ENCODE measurements around the gene SRRM4. TPM values are rescaled to one million over a fixed set of nuclear protein-coding genes. Genes with fewer than 3 reads are reported as not detected.

SRRM4 gene
- total RNA-seq, 1 donor from 2014 or later, result not detected

GRCh38 chr12:119079530-119079929 lies 98.2 kb downstream of the SRRM4 start:
- no peaks in the 10 kb centered on the region for H3K9me3 Mint-ChIP-seq (ENCODE audit: low read depth)
- H3K27ac Mint-ChIP-seq (ENCODE audit: unreplicated experiment), result no peak overlapping the region
- H3K27me3 Mint-ChIP-seq (ENCODE audit: low read depth), result peaks cover 9% of the 10 kb centered on the region
- no peaks in the 10 kb centered on the region for H3K4me1 Mint-ChIP-seq (ENCODE audit: low read depth)
- TF ChIP-seq, protein P1, sequence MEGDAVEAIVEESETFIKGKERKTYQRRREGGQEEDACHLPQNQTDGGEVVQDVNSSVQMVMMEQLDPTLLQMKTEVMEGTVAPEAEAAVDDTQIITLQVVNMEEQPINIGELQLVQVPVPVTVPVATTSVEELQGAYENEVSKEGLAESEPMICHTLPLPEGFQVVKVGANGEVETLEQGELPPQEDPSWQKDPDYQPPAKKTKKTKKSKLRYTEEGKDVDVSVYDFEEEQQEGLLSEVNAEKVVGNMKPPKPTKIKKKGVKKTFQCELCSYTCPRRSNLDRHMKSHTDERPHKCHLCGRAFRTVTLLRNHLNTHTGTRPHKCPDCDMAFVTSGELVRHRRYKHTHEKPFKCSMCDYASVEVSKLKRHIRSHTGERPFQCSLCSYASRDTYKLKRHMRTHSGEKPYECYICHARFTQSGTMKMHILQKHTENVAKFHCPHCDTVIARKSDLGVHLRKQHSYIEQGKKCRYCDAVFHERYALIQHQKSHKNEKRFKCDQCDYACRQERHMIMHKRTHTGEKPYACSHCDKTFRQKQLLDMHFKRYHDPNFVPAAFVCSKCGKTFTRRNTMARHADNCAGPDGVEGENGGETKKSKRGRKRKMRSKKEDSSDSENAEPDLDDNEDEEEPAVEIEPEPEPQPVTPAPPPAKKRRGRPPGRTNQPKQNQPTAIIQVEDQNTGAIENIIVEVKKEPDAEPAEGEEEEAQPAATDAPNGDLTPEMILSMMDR (IDR thresholded peaks at IDR 0.05), result no peak
- DNase-seq (ENCODE audit: low spot score), result no peak
- H3K4me3 Mint-ChIP-seq (ENCODE audit: unreplicated experiment), result no peak overlapping the region
- H3K36me3 Mint-ChIP-seq (ENCODE audit: low read depth), result no peaks in the 10 kb centered on the region

DNA sequence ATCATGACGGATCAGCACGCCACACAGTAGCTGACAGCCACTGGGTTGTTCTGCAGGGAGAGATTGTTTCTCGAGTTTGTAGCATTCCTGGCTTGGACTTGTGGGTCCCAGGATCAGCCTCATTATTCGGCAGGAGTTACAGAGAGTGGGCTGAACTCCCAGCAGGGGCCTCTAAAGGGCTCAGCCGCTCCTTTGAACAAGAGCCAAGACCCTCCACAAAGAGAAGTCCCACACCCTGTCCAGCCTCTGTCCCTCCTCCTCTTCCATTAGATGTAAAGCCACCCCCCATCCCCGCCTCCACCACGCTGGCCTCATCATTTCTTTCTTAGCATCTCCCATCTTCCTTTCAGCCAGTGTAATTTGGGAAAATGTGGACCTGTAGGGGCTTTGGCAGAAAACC lies 100.7 kb downstream of the SRRM4 start:
- Mint-ChIP-seq H3K27ac (ENCODE audit: unreplicated experiment) (no peak overlapping the region), H3K9me3 (ENCODE audit: low read depth) (no peaks in the 10 kb centered on the region), H3K4me3 (ENCODE audit: unreplicated experiment) (no peak overlapping the region), H3K36me3 (ENCODE audit: low read depth) (no peaks in the 10 kb centered on the region), H3K27me3 (ENCODE audit: low read depth) (peaks cover 9% of the 10 kb centered on the region), H3K4me1 (ENCODE audit: low read depth) (no peaks in the 10 kb centered on the region)
- TF ChIP-seq, protein P1 (IDR thresholded peaks at IDR 0.05), result no peak
- no peak for DNase-seq (ENCODE audit: low spot score)

DNA sequence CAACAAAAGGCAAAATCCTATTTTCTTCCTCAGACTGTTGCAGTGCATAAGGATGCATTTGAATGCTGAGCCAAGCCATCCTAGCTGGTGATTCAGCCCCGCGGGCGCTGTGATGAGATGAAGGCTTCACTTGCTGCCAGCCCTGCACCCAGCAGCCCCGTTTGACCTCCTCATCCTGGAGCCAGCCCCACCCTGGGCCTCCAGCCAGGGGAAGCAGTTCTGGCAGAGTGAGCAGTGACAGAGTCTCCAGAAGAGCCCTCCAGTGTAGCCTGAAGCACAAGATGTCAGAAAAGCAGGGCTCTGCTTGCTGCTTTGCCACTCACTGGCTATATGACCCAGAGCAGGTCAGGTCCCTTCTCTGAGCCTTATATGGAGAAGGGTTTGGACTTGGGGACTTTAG lies 101.2 kb downstream of the SRRM4 start:
- H3K9me3 Mint-ChIP-seq (ENCODE audit: low read depth), result no peaks in the 10 kb centered on the region
- no peak overlapping the region for H3K27ac Mint-ChIP-seq (ENCODE audit: unreplicated experiment)
- H3K27me3 Mint-ChIP-seq (ENCODE audit: low read depth), result peaks cover 9% of the 10 kb centered on the region

DNA sequence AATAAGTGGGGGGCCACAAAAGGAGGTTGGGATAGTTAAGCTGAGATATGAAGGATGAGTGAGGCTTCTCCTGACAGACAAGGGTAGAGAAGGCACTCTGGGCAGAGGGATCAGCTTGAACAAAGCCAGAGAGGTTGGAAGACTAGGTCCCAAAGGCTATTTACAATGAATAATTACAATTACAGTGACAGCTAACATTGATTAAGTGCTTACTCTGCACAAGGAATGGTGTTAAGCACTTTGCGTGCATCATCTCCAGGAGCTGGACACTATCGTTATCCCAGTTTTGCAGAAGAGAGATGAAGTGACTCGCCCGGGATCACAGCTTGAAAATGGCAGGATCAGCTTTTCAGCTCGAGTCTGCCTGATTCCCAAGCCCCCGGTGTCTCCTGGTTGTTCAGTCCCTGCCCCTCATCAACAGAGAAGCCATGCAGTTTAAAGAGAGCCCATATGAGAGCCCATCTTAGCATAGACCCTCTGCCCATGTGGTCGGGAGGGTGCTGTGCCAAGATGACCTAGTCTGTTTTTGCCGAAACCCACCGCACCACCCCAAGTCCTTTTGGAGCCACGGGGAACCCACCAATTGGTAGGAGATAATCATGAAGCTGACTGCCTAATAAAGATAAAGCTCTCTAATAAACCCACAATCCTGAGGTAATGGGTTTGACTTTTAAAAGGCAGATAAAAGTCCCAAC lies 107.5 kb downstream of the SRRM4 start:
- H3K27ac Mint-ChIP-seq (ENCODE audit: unreplicated experiment), result no peak overlapping the region
- no peaks in the 10 kb centered on the region for H3K9me3 Mint-ChIP-seq (ENCODE audit: low read depth)
- no peaks in the 10 kb centered on the region for H3K4me1 Mint-ChIP-seq (ENCODE audit: low read depth)

More for the DNA sequence above, 101.2 kb downstream of the SRRM4 start:
- DNase-seq (ENCODE audit: low spot score), result no peak
- no peaks in the 10 kb centered on the region for H3K4me1 Mint-ChIP-seq (ENCODE audit: low read depth)
- no peaks in the 10 kb centered on the region for H3K36me3 Mint-ChIP-seq (ENCODE audit: low read depth)
- TF ChIP-seq, protein P1 (IDR thresholded peaks at IDR 0.05), result no peak
- H3K4me3 Mint-ChIP-seq (ENCODE audit: unreplicated experiment), result no peak overlapping the region

GRCh38 chr12:119089380-119090013 lies 108.2 kb downstream of the SRRM4 start:
- TF ChIP-seq, protein P1 (IDR thresholded peaks at IDR 0.05), result no peak
- no peak overlapping the region for H3K4me3 Mint-ChIP-seq (ENCODE audit: unreplicated experiment)
- H3K27me3 Mint-ChIP-seq (ENCODE audit: low read depth), result no peaks in the 10 kb centered on the region
- no peak for DNase-seq (ENCODE audit: low spot score)
- H3K27ac Mint-ChIP-seq (ENCODE audit: unreplicated experiment), result no peak overlapping the region
- H3K9me3 Mint-ChIP-seq (ENCODE audit: low read depth), result no peaks in the 10 kb centered on the region
- no peaks in the 10 kb centered on the region for H3K4me1 Mint-ChIP-seq (ENCODE audit: low read depth)
- H3K36me3 Mint-ChIP-seq (ENCODE audit: low read depth), result no peaks in the 10 kb centered on the region

More for the DNA sequence above, 107.5 kb downstream of the SRRM4 start:
- no peak overlapping the region for H3K4me3 Mint-ChIP-seq (ENCODE audit: unreplicated experiment)
- no peak for DNase-seq (ENCODE audit: low spot score)
- H3K27me3 Mint-ChIP-seq (ENCODE audit: low read depth), result no peaks in the 10 kb centered on the region
- TF ChIP-seq, protein P1 (IDR thresholded peaks at IDR 0.05), result no peak
- no peaks in the 10 kb centered on the region for H3K36me3 Mint-ChIP-seq (ENCODE audit: low read depth)

Data from chondrocyte (in vitro differentiated cells).